Smooth muscle cell (in vitro differentiated cells): ENCODE results near the gene SPOP. TPM values are rescaled to one million over a fixed set of nuclear protein-coding genes. Genes with fewer than 3 reads are reported as not detected.

Experiments used
- DNase-seq: peaks from one replicate; lab custom pipeline; 2025; ENCODE audit not compliant: unreplicated experiment; lab: John Stamatoyannopoulos, UW
- H2AFZ ChIP-seq: fragments of 200-600 bp; sonication (generic); 2 replicates; pipeline ENCODE4 v1.6.0; 2016; ENCODE audit warnings: antibody characterized with exemption, low read depth, mild to moderate bottlenecking
- H3F3A ChIP-seq: fragments of 200-600 bp; sonication (generic); 2 replicates; pipeline ENCODE4 v1.6.0; 2017; ENCODE audit warnings: antibody characterized with exemption, low read depth
- H3K27ac ChIP-seq: fragments of 200-600 bp; sonication (generic); 2 replicates; pipeline ENCODE4 v1.5.1; 2016; ENCODE audit warnings: low read depth, mild to moderate bottlenecking
- H3K27me3 ChIP-seq: fragments of 200-600 bp; sonication (generic); 2 replicates; pipeline ENCODE4 v1.6.1; 2016; ENCODE audit warnings: low read depth, mild to moderate bottlenecking
- H3K36me3 ChIP-seq: fragments of 200-600 bp; sonication (generic); 2 replicates; pipeline ENCODE4 v1.5.1; 2016; ENCODE audit warnings: low read depth
- H3K4me1 ChIP-seq: fragments of 200-600 bp; sonication (generic); 2 replicates; pipeline ENCODE4 v1.5.1; 2016; ENCODE audit warnings: low read depth
- H3K4me2 ChIP-seq: fragments of 200-600 bp; sonication (generic); 2 replicates; pipeline ENCODE4 v1.6.0; 2016; ENCODE audit warnings: mild to moderate bottlenecking
- H3K4me3 ChIP-seq: fragments of 200-600 bp; sonication (generic); 2 replicates; pipeline ENCODE4 v1.5.1; 2016; ENCODE audit warnings: mild to moderate bottlenecking
- H3K79me2 ChIP-seq: fragments of 200-600 bp; sonication (generic); 2 replicates; pipeline ENCODE4 v1.6.0; 2016; ENCODE audit warnings: low read depth, mild to moderate bottlenecking
- H3K9ac ChIP-seq: fragments of 200-600 bp; sonication (generic); 2 replicates; pipeline ENCODE4 v1.6.0; 2016; ENCODE audit warnings: low read depth
- H3K9me3 ChIP-seq: fragments of 200-600 bp; sonication (generic); replicated peaks from 2 replicates; pipeline ENCODE4 v1.5.1; 2016; ENCODE audit warnings: low read depth
- H4K20me1 ChIP-seq: fragments of 200-600 bp; sonication (generic); 2 replicates; pipeline ENCODE4 v1.6.0; 2016; ENCODE audit warnings: low read depth
- WGBS: methylation state at CpG from one replicate; pipeline ENCODE4 v1.1.7; 2016; ENCODE audit warnings: low lambda C conversion rate; 5-methylcytosine and 5-hydroxymethylcytosine counted together
- polyA plus RNA-seq: library from polyadenylated mRNA; unstranded; fragments of >200 nt; fragmentation: Nextera tagmentation; extraction: Ambion mirVana; gene quantifications from 2 replicates; pipeline ENCODE4 v1.2.1, GENCODE V29; 2016
- total RNA-seq: library from RNA; depleted of rRNA; stranded (reverse); fragments of >200 nt; gene quantifications from 2 replicates; pipeline ENCODE4 v1.2.3, GENCODE V29; 2014
- TF ChIP-seq, protein P1 (sequence below): fragments of 200-600 bp; sonication (generic); IDR thresholded peaks from 2 replicates; pipeline ENCODE4 v1.5.1; 2017; ENCODE audit warnings: borderline replicate concordance, mild to moderate bottlenecking, antibody characterized with exemption; ENCODE audit not compliant: insufficient read depth, poor library complexity, severe bottlenecking

Gene SPOP
- total and polyA plus RNA-seq, 2 experiments from 2014 or later = 55.0 to 69.8 TPM

DNA sequence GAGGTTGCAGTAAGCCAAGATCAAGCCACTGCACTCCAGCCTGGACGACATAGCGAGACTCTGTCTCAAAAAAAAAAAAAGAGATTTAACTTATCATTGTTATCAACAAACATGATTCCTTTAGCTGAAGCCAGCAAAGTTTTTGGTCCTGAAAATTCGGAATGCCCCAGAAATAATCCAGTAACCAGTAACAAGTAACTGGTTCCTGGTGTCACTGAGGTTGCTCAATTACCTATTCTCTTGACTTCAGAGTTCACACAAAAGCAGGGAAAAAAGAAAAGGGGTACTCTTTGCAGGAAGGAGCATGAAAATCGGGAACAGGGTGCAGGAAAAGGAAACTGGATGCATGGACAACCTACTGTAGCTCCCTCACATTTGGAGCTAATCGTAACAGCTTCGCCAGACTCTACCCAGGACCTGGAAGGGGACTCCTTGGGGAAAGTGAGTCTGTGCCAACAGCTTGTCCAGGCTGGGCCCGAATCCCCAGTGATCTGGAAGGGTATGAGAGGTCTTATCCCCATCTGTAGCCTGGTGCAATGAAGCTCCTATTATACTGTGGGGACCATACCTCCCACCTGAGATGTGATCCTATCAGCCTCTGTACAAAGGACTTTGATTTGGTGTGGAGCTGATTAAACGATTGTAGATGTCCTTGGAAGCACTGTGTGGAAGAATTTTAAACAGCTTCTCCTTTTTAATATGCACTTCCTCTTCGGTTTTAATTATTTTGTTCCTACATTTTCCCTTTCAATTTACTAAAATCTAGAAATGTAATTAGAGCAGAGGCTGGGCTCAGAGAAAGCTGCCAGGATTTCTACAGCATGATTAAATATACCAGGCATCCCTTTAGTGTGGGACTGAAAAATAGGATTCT is 3.4 kb upstream of the SPOP start:
- no peak overlapping the region for H3K4me2 ChIP-seq
- WGBS = 86% methylated on average over 9 of the region's 9 CpGs
- H3K4me3 ChIP-seq = no peak overlapping the region
- no peak overlapping the region for H3K27ac ChIP-seq
- H4K20me1 ChIP-seq = peaks cover 9% of the 10 kb centered on the region
- H3K27me3 ChIP-seq = no peaks in the 10 kb centered on the region
- TF ChIP-seq, protein P1, sequence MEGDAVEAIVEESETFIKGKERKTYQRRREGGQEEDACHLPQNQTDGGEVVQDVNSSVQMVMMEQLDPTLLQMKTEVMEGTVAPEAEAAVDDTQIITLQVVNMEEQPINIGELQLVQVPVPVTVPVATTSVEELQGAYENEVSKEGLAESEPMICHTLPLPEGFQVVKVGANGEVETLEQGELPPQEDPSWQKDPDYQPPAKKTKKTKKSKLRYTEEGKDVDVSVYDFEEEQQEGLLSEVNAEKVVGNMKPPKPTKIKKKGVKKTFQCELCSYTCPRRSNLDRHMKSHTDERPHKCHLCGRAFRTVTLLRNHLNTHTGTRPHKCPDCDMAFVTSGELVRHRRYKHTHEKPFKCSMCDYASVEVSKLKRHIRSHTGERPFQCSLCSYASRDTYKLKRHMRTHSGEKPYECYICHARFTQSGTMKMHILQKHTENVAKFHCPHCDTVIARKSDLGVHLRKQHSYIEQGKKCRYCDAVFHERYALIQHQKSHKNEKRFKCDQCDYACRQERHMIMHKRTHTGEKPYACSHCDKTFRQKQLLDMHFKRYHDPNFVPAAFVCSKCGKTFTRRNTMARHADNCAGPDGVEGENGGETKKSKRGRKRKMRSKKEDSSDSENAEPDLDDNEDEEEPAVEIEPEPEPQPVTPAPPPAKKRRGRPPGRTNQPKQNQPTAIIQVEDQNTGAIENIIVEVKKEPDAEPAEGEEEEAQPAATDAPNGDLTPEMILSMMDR = no peak
- H3K9me3 ChIP-seq = no peaks in the 10 kb centered on the region
- DNase-seq = no peak
- H3F3A ChIP-seq = no peaks in the 10 kb centered on the region
- H2AFZ ChIP-seq = peak overlapping the region; percentile 58
- peaks cover 10% of the 10 kb centered on the region for H3K79me2 ChIP-seq
- no peak overlapping the region for H3K9ac ChIP-seq
- H3K36me3 ChIP-seq = no peaks in the 10 kb centered on the region
- H3K4me1 ChIP-seq = peaks cover 11% of the 10 kb centered on the region

GRCh38 chr17:49680314-49680713 is 2.4 kb upstream of the SPOP start:
- Histone ChIP-seq H3K27ac (no peak overlapping the region), H3K79me2 (peaks cover 20% of the 10 kb centered on the region), H3F3A (no peaks in the 10 kb centered on the region), H3K4me2 (no peak overlapping the region), H3K4me3 (no peak overlapping the region), H2AFZ (no peak overlapping the region), H3K9ac (no peak overlapping the region), H4K20me1 (peaks cover 19% of the 10 kb centered on the region), H3K27me3 (no peaks in the 10 kb centered on the region), H3K9me3 (no peaks in the 10 kb centered on the region), H3K36me3 (no peaks in the 10 kb centered on the region), H3K4me1 (peaks cover 21% of the 10 kb centered on the region)
- 92% methylated on average over 6 of the region's 6 CpGs for WGBS
- DNase-seq = no peak
- TF ChIP-seq, protein P1 = no peak

GRCh38 chr17:49677134-49677932 is 564 bp downstream of the SPOP start:
- peak overlapping the region; percentile 91 for H3K27ac ChIP-seq
- peak overlapping the region; percentile 75 for H2AFZ ChIP-seq
- peak overlapping the region; percentile 64 for H3K4me3 ChIP-seq
- TF ChIP-seq, protein P1 = no peak
- DNase-seq = peak; percentile 91
- H4K20me1 ChIP-seq = peaks cover 46% of the 10 kb centered on the region
- H3K9me3 ChIP-seq = no peaks in the 10 kb centered on the region
- H3K27me3 ChIP-seq = no peaks in the 10 kb centered on the region
- 1% methylated on average over 31 of the region's 34 CpGs for WGBS
- no peaks in the 10 kb centered on the region for H3K36me3 ChIP-seq
- H3K9ac ChIP-seq = peak overlapping the region; percentile 95
- H3K79me2 ChIP-seq = peaks cover 50% of the 10 kb centered on the region
- peaks cover 21% of the 10 kb centered on the region for H3K4me1 ChIP-seq
- peak overlapping the region; percentile 93 for H3K4me2 ChIP-seq
- H3F3A ChIP-seq = no peaks in the 10 kb centered on the region
